GM12878 (cell line): ENCODE measurements around the gene H6PD. TPM values are rescaled to one million over a fixed set of nuclear protein-coding genes. Genes with fewer than 3 reads are reported as not detected.

Source experiments
- ATAC-seq: fragments of 200-7000 bp; cut with Tn5 transposase; 3 replicates; pipeline ENCODE4 v1.9.1; 2020; ENCODE audit warnings: mild to moderate bottlenecking, moderate library complexity
- BruUV-seq: library from RNA; stranded (reverse); fragments of 400-500 nt; replicated peaks from 2 replicates; lab custom pipeline; 2021; lab: Mats Ljungman, UMichigan
- CTCF ChIA-PET: fragments of 300-600 bp; sonication (Branson Sonifier 250); formaldehyde crosslinking; extraction: SDS; loops from one replicate; lab custom pipeline; 2021; ENCODE audit warnings: inconsistent platforms; lab: Yijun Ruan, JAX
- POLR2A ChIA-PET: fragments of 350-600 bp; formaldehyde crosslinking; extraction: SDS; loops from one replicate; lab custom pipeline; 2021; ENCODE audit warnings: inconsistent platforms; lab: Charles Lee
- RAD21 ChIA-PET: fragments of 300-600 bp; sonication (Branson Sonifier 250); formaldehyde crosslinking; loops from one replicate; lab custom pipeline; 2023; ENCODE audit warnings: antibody characterized with exemption; ENCODE audit not compliant: unreplicated experiment; lab: Charles Lee
- SMC1A ChIA-PET: fragments of 300-600 bp; sonication (Branson Sonifier 250); formaldehyde crosslinking; loops from one replicate; lab custom pipeline; 2023; ENCODE audit not compliant: unreplicated experiment, uncharacterized antibody; lab: Charles Lee
- DNase-seq: peaks from one replicate; pipeline ENCODE4 v3.0.0-alpha.2; 2011; ENCODE audit warnings: low read depth, low spot score
- FAIRE-seq: peaks from 3 replicates; lab custom pipeline; 2011; peaks lifted over from hg19 to GRCh38; lab: Jason Lieb, UNC
- H2AFZ ChIP-seq: 2 replicates; pipeline ENCODE4 v1.6.0; 2011; ENCODE audit warnings: low read depth, low read length, control low read depth; ENCODE audit not compliant: control insufficient read depth
- H3K27ac ChIP-seq: 2 replicates; pipeline ENCODE4 v1.5.1; 2011; ENCODE audit warnings: control low read depth; ENCODE audit not compliant: control insufficient read depth, insufficient read depth
- H3K27me3 ChIP-seq, 2 experiments: replicated peaks in 1 of 2; 2 replicates each; pipeline versions ENCODE4 v1.6.0 to v1.6.1; 2011; ENCODE audit warnings: low read length in 1 of 2; ENCODE audit not compliant: control insufficient read depth in 2 of 2, insufficient read depth in 2 of 2
- H3K36me3 ChIP-seq, 2 experiments: 2 replicates each; pipeline ENCODE4 v1.5.1; 2011; ENCODE audit warnings: low read length in 1 of 2; ENCODE audit not compliant: control insufficient read depth in 2 of 2, insufficient read depth in 2 of 2
- H3K4me1 ChIP-seq: 2 replicates; pipeline ENCODE4 v1.6.1; 2011; ENCODE audit warnings: mild to moderate bottlenecking, low read length, moderate library complexity, mixed read lengths; ENCODE audit not compliant: control insufficient read depth, insufficient read depth
- H3K4me2 ChIP-seq: 2 replicates; pipeline ENCODE4 v1.6.0; 2011; ENCODE audit warnings: control low read depth; ENCODE audit not compliant: control insufficient read depth, insufficient read depth
- H3K4me3 ChIP-seq: fragments of 200-600 bp; sonication (generic); 2 replicates; pipeline ENCODE4 v1.5.1; 2016
- H3K79me2 ChIP-seq: 2 replicates; pipeline ENCODE4 v1.6.0; 2011; ENCODE audit warnings: low read length; ENCODE audit not compliant: control insufficient read depth, insufficient read depth
- H3K9ac ChIP-seq: 2 replicates; pipeline ENCODE4 v1.8.0; 2011; ENCODE audit warnings: low read length, control low read depth, mixed read lengths; ENCODE audit not compliant: control insufficient read depth, insufficient read depth
- H3K9me3 ChIP-seq: replicated peaks from 3 replicates; pipeline ENCODE4 v1.5.1; 2011; ENCODE audit warnings: mild to moderate bottlenecking, low read length; ENCODE audit not compliant: control insufficient read depth, insufficient read depth
- H4K20me1 ChIP-seq: 2 replicates; pipeline ENCODE4 v1.6.0; 2011; ENCODE audit not compliant: control insufficient read depth, insufficient read depth
- CREB1 ChIP-seq: IDR thresholded peaks from 2 replicates; pipeline ENCODE4 v1.6.1; 2012; ENCODE audit warnings: low read depth, mild to moderate bottlenecking, inconsistent platforms
- EZH2 ChIP-seq: IDR thresholded peaks from 2 replicates; pipeline ENCODE4 v1.6.1; 2012; ENCODE audit warnings: low read depth, mild to moderate bottlenecking, control low read depth, inconsistent platforms, low read length, borderline replicate concordance; ENCODE audit not compliant: control insufficient read depth
- KAT2A ChIP-seq: conservative IDR thresholded peaks from 2 replicates; pipeline ENCODE4 v1.6.1; 2011; ENCODE audit warnings: low read depth, low read length; ENCODE audit not compliant: control insufficient read depth
- NBN ChIP-seq: fragments of 450-650 bp; IDR thresholded peaks from 2 replicates; pipeline ENCODE4 v1.6.1; 2016
- NR2F1 ChIP-seq: fragments of 450-650 bp; conservative IDR thresholded peaks from 2 replicates; pipeline ENCODE4 v1.6.1; 2017; ENCODE audit warnings: mild to moderate bottlenecking
- SIX5 ChIP-seq: IDR thresholded peaks from 2 replicates; pipeline ENCODE4 v1.6.1; 2011; ENCODE audit warnings: mild to moderate bottlenecking, low read depth, low read length, moderate library complexity; ENCODE audit not compliant: severe bottlenecking
- STAT3 ChIP-seq: IDR thresholded peaks from 2 replicates; pipeline ENCODE4 v1.6.1; 2011; ENCODE audit warnings: low read depth, low read length, improper control_type of control experiment
- ZBTB33 ChIP-seq: fragments of 450-650 bp; IDR thresholded peaks from 2 replicates; pipeline ENCODE4 v1.6.1; 2017; ENCODE audit warnings: mild to moderate bottlenecking
- ZSCAN29 ChIP-seq: fragments of 450-650 bp; IDR thresholded peaks from 2 replicates; pipeline ENCODE4 v1.6.1; 2017; ENCODE audit warnings: mild to moderate bottlenecking, moderate library complexity
- WGBS: methylation state at CpG from one replicate; pipeline ENCODE4 v1.1.6; 2016; ENCODE audit warnings: low lambda C conversion rate; ENCODE audit not compliant: insufficient replicate concordance, insufficient coverage; ENCODE audit errors: missing lambda C conversion rate; 5-methylcytosine and 5-hydroxymethylcytosine counted together
- in situ Hi-C: fragments of 300-500 bp; cut with MboI; formaldehyde crosslinking; loops from 9 replicates; pipeline ENCODE4 v1.14.3; 2018; ENCODE audit warnings: mixed read lengths
- intact Hi-C: fragments of 100-400 bp; cut with micrococcal nuclease; formaldehyde crosslinking; loops from one replicate; pipeline ENCODE4 v1.14.2; 2022; ENCODE audit not compliant: unreplicated experiment
- polyA plus RNA-seq, 11 experiments: library from polyadenylated mRNA; depleted of rRNA in 4 of 11; unstranded in 6 of 11; stranded (reverse) in 5 of 11; fragments of >200 nt; fragmentation: Nextera tagmentation in 4 of 11; fragmentation: Illumina TruSeq in 1 of 11; extraction: Ambion mirVana in 4 of 11; extraction: Trizol in 1 of 11; gene quantifications; 1 replicate in 1 of 11; 2 replicates in 10 of 11; pipeline versions ENCODE4 v1.2.1 to v1.2.3, GENCODE V29; 2011 to 2016; ENCODE audit warnings: inconsistent platforms in 2 of 11, missing spikeins in 2 of 11, low read depth in 1 of 11
- total RNA-seq, 4 experiments: library from RNA; depleted of rRNA in 3 of 4; stranded (reverse); fragments of >200 nt in 3 of 4; fragmentation: Illumina TruSeq in 1 of 4; extraction: Trizol in 1 of 4; gene quantifications; 2 replicates each; pipeline versions ENCODE4 v1.2.1 to v1.2.3, GENCODE V29; 2013 to 2021

The H6PD gene
- total and polyA plus RNA-seq, 10 of the 15 experiments (the other 5 are each of a cell fraction or from before 2014, with no cell fraction given): 1.2 to 20.7 (median 7.7) TPM

GRCh38 chr1:9273177-9273576, 38.6 kb downstream of the H6PD start:
- WGBS: 64% methylated on average over 11 of the region's 11 CpGs
- Histone ChIP-seq H2AFZ (no peak overlapping the region), H3K9ac (no peak overlapping the region), H3K36me3 (no peaks in the 10 kb centered on the region), H3K4me2 (no peak overlapping the region), H3K4me3 (no peak overlapping the region), H3K4me1 (peaks cover 8% of the 10 kb centered on the region), H3K9me3 (no peaks in the 10 kb centered on the region), H3K27me3 (no peaks in the 10 kb centered on the region), H3K79me2 (no peaks in the 10 kb centered on the region), H3K27ac (no peak overlapping the region), H4K20me1 (no peaks in the 10 kb centered on the region; the same call in 1 of the 2 replicates)
- intact Hi-C loops (no loop called here), in situ Hi-C loops (no loop called here)
- CTCF ChIA-PET: interaction anchor here (1.0 to 2.5 kb wide), 2 partner anchors 218 to 315 kb away, joined by 3 to 10 read pairs; no protein-coding TSS in a partner anchor
- RAD21 ChIA-PET: no interaction called here
- no peak for ATAC-seq
- TF ChIP-seq STAT3 (no peak), KAT2A (no peak)
- SMC1A ChIA-PET: interaction anchor here (1.3 kb wide), 1 partner anchor 11 kb away, joined by 3 read pairs; no protein-coding TSS in a partner anchor
- no peak for FAIRE-seq
- BruUV-seq: no TSS peak
- POLR2A ChIA-PET: no interaction called here
- no peak for DNase-seq

GRCh38 chr1:9275161-9275560, 40.6 kb downstream of the H6PD start:
- ChIA-PET POLR2A (no interaction called here), CTCF (interaction anchor here (0.8 to 3.8 kb wide), 6 partner anchors 8 to 215 kb away, joined by 3 to 16 read pairs (median 6); no protein-coding TSS in a partner anchor), SMC1A (interaction anchor here (1.0 to 1.7 kb wide), 6 partner anchors 8 to 216 kb away, joined by 3 to 7 read pairs (median 4); no protein-coding TSS in a partner anchor), RAD21 (interaction anchor here (0.8 to 0.9 kb wide), 2 partner anchors 8 to 216 kb away, joined by 3 to 6 read pairs; no protein-coding TSS in a partner anchor)
- intact Hi-C loops (no loop called here), in situ Hi-C loops (no loop called here)
- Histone ChIP-seq H4K20me1 (no peaks in the 10 kb centered on the region), H3K4me1 (peaks cover 8% of the 10 kb centered on the region), H3K79me2 (no peaks in the 10 kb centered on the region), H3K36me3 (no peaks in the 10 kb centered on the region), H3K4me2 (no peak overlapping the region), H3K9ac (no peak overlapping the region), H3K27me3 (no peaks in the 10 kb centered on the region), H3K9me3 (no peaks in the 10 kb centered on the region), H3K4me3 (no peak overlapping the region), H2AFZ (no peak overlapping the region), H3K27ac (no peak overlapping the region)
- no peak for DNase-seq
- TF ChIP-seq NBN: no peak
- no peak for TF ChIP-seq ZBTB33
- no peak for TF ChIP-seq CREB1
- TF ChIP-seq NR2F1: no peak
- no peak for TF ChIP-seq SIX5
- no peak for TF ChIP-seq ZSCAN29
- TF ChIP-seq EZH2: no peak
- no peak for ATAC-seq
- WGBS: 68% methylated on average over 10 of the region's 10 CpGs
- no TSS peak for BruUV-seq
- no peak for FAIRE-seq
